Stimulated activated effector memory CD8-positive, alpha-beta T cell treated with anti-CD3 and anti-CD28 coated beads, Interleukin-12 subunit alpha, Interleukin-12 subunit beta, amount 100 ng/mL, for 72 hours (primary cell): ENCODE measurements around the gene ZFHX3.

Source experiments
- ATAC-seq: fragments of 150-1000 bp; cut with Tn5 transposase; 2 replicates; pipeline ENCODE4 v1.10.0; 2021
- DNase-seq, 2 donors: peaks; one replicate each; pipeline ENCODE4 v3.0.0; 2021 to 2022; ENCODE audit warnings: low spot score in 2 of 2
- H3K27ac Mint-ChIP-seq: one replicate; pipeline ENCODE4 v1.8.0; 2022; ENCODE audit warnings: mild to moderate bottlenecking, mixed read lengths
- H3K36me3 Mint-ChIP-seq: one replicate; pipeline ENCODE4 v1.8.0; 2022; ENCODE audit warnings: mild to moderate bottlenecking, mixed read lengths
- H3K4me1 Mint-ChIP-seq: one replicate; pipeline ENCODE4 v1.8.0; 2022; ENCODE audit warnings: mixed read lengths
- H3K4me3 Mint-ChIP-seq: one replicate; pipeline ENCODE4 v1.8.0; 2022; ENCODE audit warnings: mild to moderate bottlenecking, mixed read lengths
- H3K9me3 Mint-ChIP-seq: one replicate; pipeline ENCODE4 v1.8.0; 2022; ENCODE audit warnings: mixed read lengths

Gene ZFHX3

DNA sequence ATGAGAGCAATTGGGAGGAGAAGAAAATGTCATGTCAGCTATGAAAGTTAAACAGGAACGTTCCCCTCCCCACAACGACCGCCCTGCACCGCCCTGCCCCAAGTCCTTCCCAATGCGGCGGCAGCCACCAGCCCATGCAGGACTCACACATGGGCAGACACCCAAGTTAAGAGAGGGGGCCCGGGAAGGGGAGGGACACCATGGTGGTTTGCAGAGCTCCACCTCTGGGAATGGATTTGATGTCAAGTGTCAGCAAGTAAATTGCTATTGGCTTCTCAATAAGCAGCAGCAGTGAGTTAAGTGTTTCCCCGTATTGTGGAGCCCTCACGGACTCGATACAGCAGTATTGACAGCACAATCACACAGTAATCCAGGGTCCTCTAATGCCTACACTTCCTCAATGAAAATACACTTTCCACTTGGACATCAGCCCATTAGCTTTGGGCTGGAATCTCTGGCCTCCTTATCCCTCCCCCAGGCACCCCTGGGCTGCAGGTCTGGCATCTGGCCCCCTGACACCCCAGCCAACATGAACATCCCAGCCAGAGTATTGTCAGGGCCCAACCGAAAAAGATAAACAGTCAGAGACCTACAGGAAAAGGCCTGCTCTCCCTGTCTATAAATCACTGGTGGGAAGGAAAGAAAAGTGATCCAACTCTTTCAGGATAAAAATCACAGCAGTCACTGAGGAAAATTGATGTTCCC, 22.6 kb downstream of the ZFHX3 start:
- Mint-ChIP-seq H3K4me3 (no peak overlapping the region), H3K36me3 (no peaks in the 10 kb centered on the region), H3K27ac (no peak overlapping the region), H3K9me3 (no peaks in the 10 kb centered on the region), H3K4me1 (no peaks in the 10 kb centered on the region)
- no peak for DNase-seq
- no peak for ATAC-seq

DNA sequence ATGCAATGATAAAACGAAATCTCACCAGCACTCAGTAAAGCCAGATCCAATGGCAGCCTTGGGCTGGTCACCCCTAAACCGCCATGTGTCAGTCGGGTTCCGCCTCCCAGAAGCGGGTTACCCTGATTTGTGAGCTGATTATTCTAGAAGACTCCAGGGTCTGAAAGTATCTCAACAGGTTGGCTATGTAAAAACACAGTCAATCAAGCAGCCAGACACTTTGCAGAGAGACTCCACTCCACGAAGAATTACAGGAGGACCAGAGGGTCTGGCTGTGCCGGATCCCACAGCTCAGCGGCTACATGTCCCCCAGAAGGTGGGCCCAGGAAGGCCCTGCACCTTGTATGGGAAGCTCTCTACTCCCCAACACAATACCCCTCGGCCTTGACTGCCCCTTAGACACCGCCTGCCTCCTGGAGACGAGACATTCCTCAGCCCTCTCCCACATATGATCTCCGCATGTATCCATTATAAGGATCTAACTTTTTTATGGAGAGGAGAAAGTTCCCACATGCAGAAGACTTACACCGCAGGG, 23.3 kb downstream of the ZFHX3 start:
- no peak for DNase-seq
- Mint-ChIP-seq H3K4me1 (no peaks in the 10 kb centered on the region), H3K27ac (no peak overlapping the region), H3K9me3 (no peaks in the 10 kb centered on the region), H3K4me3 (no peak overlapping the region), H3K36me3 (no peaks in the 10 kb centered on the region)
- ATAC-seq, result no peak

DNA sequence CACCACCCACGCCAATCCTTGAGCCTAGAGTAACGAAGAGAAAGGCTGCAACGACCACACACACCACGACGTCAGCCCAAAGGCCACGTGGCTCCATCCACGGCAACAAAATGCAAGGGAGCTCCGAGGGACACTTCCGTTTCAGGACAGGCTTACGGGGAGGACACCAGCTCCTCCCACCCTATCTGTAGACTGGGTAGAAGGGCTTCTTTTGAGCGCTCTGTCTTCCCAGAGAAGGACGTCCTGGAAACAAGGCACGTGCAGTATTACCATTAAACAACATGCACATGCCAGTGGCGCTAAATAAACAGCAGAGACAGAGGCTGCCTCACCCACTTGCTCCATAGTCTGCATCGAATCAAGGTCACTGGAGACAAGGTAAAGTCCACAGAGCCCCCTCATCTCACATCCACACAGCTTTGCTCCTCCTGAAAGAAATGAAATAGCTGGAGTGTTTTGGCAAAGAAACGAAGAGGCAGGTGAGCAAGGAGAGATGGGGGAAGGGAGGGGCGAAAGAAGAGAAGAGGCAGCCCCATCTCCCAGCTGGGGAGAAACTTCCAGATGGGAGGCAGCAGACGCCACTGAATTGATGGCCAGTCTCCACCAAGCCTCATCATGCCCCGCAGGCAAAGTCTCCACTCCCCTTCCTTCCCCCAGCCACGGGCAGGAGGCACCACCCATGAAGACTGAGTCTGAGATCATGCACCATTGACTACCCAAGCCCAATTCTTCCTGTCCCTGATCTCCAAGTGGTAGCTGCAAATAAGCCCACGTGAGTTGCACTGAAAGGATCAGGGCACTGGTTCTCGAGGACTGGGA, 24.0 kb downstream of the ZFHX3 start:
- Mint-ChIP-seq H3K4me1 (no peaks in the 10 kb centered on the region), H3K36me3 (no peaks in the 10 kb centered on the region), H3K27ac (no peak overlapping the region), H3K9me3 (no peaks in the 10 kb centered on the region), H3K4me3 (no peak overlapping the region)
- no peak for ATAC-seq
- no peak for DNase-seq

DNA sequence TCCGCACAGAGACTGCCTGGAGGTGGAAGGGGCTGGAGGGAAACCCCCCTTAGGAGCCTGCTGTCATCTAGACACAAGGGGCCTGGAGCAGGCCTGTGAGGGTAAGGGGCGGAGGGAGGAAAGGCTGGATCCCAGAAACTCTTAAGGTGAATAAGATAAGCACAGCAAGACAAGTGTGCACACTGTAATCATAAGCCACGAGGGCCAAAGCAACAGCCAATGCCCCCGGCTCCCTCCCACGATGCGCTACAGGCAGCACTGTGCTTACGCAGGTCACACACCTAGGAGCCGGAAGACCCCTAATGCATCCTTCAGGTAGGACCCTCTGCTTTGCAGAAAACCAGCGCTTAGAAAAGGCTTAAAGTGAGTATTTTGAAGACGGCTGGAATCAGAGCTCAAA, 24.6 kb downstream of the ZFHX3 start:
- ATAC-seq, result no peak
- H3K4me3 Mint-ChIP-seq, result no peak overlapping the region
- no peak overlapping the region for H3K27ac Mint-ChIP-seq
- H3K4me1 Mint-ChIP-seq, result no peaks in the 10 kb centered on the region
- H3K36me3 Mint-ChIP-seq, result no peaks in the 10 kb centered on the region
- no peaks in the 10 kb centered on the region for H3K9me3 Mint-ChIP-seq
- DNase-seq, result no peak

DNA sequence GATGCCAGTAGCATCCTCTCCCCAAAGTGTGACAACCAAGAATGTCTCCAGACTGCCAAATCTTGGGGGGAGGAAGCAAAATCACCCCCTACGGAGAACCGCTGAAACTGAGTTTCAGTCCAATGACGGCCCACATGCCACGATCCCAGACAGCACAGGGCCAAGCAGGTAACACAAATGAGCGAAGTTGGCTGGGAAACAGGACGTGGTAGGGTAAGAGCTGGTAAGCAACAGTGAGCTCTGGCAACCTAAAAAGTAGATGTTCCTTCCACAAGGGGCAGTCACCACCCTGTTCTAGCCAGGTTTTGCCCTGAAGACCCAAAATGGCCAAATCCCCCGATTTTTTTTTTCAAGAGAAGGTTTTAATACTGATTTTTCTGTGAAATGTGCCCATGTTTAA, 25.4 kb downstream of the ZFHX3 start:
- Mint-ChIP-seq H3K27ac (no peak overlapping the region), H3K36me3 (no peaks in the 10 kb centered on the region), H3K4me3 (no peak overlapping the region), H3K4me1 (no peaks in the 10 kb centered on the region), H3K9me3 (no peaks in the 10 kb centered on the region)
- ATAC-seq (no peak), DNase-seq (no peak)

DNA sequence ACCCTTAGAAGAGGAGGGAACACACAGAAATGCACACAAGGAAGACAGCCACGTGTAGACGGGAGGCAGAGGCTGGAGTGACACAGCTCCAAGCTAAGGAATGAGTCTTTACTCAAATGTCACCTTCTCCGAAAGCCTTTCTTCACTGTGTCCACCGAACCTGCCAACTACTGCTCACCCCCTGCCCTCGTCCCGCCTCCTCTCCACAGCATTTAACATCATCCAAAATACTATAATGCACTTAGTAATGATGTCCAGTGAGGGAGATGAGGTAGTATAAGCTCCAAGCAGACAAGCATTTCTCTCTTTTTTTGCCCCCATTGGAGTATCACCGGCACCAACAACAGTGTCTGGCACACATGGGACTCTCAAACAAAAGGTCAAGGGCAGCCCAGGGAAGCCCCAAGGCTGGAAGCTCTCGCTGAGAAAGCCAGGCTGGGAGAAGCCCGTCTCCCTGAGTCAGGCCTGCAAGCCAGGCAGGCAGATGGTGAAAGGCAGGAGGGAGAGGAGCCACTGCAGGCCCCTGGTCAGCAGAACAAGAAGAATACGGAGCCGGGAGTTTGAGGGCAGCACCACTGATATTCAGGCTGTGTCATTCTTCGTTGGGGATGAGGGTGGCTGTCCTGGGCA, 25.9 kb downstream of the ZFHX3 start:
- Mint-ChIP-seq H3K4me1 (no peaks in the 10 kb centered on the region), H3K36me3 (no peaks in the 10 kb centered on the region), H3K9me3 (no peaks in the 10 kb centered on the region), H3K4me3 (no peak overlapping the region), H3K27ac (no peak overlapping the region)
- DNase-seq (no peak), ATAC-seq (no peak)

DNA sequence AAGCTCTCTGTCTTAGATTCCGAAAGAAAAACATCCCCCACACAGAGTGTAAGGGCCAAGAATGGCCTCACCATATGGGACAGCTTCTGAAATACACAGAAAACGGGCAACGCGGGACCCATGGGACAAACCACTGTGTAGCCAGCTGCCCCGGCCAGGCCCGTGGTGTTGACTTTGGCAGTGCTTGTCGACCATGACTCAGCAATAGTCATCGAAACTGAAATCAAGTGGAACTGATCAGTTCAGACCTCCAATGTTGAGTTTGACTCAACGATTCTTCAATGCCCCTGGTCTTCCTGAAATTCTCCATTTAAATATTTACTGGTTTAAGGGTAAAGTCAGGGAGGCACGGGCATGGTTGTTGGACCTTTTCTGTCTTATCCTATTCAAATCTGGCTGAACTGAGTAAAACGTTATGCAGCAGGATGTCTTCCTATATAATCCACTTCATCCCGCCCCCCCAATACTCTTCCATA, 27.5 kb downstream of the ZFHX3 start:
- no peak for ATAC-seq

DNA sequence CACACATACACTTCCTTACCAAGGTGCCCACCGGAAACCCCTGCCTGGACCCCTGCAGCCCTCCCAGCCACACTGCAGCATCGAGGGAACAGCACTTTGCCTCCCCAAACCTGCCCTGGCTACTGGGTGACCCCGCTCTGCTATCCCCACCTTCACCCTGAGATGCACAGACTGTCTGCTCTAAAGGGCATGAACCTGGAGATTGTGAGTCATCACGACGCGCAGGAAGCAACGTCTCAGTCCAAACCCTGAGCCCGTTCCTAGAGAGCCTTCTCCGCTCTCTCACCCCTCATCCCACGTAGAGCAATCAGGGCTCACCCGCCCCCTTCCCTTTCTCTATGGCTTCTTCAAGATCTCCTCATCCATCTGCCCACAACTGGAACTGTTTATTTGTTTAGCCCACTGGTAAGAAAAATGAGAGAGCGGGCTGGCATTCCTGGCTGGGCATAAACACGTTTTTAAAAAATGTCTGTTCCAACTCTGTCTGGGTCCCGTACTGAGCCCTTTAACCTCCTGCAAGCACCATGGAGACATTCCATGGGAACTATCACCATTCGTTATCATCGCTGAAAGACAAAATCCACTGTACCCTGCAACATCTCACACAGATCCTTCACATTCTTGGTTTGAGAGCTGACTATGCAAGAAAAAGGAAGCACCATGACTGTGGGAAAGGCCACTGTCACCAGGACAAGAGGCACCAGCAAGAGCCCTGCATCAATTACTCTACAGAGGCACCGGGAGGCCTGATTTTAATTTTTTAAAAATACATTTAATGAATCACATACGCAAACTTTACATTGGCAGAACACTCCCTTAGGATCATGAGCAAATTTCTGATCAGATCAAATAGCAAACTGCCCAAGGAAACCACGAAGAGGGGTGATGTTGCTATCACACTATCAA, 28.2 kb downstream of the ZFHX3 start:
- H3K4me3 Mint-ChIP-seq, result no peak overlapping the region
- ATAC-seq (no peak), DNase-seq (no peak)

More for the DNA sequence above, 27.5 kb downstream of the ZFHX3 start:
- H3K9me3 Mint-ChIP-seq, result no peaks in the 10 kb centered on the region
- H3K4me1 Mint-ChIP-seq, result no peaks in the 10 kb centered on the region
- no peak overlapping the region for H3K27ac Mint-ChIP-seq
- H3K4me3 Mint-ChIP-seq, result no peak overlapping the region
- no peak for DNase-seq
- H3K36me3 Mint-ChIP-seq, result no peaks in the 10 kb centered on the region

DNA sequence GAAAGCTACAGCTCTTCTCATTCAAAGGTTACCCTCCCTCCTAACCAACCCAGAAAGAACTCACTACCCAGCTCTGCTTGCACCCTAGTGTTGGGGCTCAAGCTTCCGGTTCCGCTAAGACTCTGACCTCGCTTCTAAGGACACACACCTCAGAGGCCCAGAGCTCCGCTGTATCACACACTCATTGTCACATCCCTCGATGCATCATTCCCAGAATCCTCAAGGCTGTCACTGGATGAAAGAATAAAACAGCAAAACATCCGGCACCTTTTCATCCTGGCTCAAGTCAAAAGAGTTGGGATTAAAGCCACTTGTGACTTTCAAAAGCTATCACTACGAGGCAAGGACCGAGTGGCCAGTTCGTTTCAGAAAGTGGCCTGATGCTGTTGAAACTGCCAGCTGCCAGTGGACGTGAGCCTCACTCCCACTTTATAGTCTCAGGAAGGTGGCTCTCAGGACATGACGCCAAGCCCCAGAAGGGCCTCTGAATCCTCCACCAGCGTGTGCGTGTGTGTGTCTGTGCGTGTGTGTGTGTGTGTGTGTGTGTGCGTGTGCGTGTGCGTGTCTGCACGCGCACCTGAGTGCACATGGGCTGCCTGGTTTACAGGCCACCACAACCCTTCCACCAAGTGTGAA, 29.0 kb downstream of the ZFHX3 start:
- ATAC-seq, result no peak
- no peak for DNase-seq
- Mint-ChIP-seq H3K9me3 (no peaks in the 10 kb centered on the region), H3K36me3 (no peaks in the 10 kb centered on the region), H3K4me3 (no peak overlapping the region), H3K27ac (no peak overlapping the region), H3K4me1 (no peaks in the 10 kb centered on the region)

More for the DNA sequence above, 28.2 kb downstream of the ZFHX3 start:
- H3K36me3 Mint-ChIP-seq, result no peaks in the 10 kb centered on the region
- H3K4me1 Mint-ChIP-seq, result no peaks in the 10 kb centered on the region
- no peaks in the 10 kb centered on the region for H3K9me3 Mint-ChIP-seq
- no peak overlapping the region for H3K27ac Mint-ChIP-seq

DNA sequence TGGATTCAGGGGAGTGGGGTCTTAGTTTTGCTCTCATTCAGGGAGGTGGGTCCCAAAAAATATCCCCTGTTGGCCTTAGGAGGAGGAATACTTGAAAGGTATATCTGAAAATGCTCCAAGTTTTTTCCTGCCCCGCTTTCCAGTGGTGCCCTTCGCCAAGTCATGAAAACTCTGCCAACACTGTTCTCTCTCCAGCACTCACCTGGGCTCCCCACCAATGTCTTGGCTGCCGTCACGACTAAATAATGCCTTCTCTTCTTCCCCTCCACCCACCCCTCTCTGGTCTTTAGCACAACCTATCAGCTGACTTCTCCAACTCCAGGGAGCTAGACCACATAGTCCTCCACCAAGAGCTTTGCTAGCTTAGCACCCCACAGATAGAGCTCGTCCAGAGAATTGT, 30.6 kb downstream of the ZFHX3 start:
- no peak overlapping the region for H3K27ac Mint-ChIP-seq

DNA sequence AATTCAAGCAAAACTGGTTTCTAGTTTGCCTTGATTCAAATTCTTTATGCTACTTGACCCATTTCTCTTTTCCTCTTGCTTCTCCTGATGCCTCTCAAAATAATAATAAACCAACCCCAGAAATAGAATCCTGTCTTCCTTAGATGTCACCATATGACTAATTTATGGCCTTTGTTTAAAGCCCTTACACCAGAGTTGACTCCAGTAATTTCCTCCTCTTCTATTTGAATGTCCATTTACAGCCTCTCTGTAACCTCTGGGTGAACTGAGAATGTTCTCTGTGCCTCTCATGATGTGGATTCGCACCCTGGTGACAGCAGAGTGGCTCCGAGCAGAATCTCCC, 31.5 kb downstream of the ZFHX3 start:
- DNase-seq (no peak), ATAC-seq (no peak)
- Mint-ChIP-seq H3K27ac (no peak overlapping the region), H3K9me3 (no peaks in the 10 kb centered on the region), H3K4me1 (no peaks in the 10 kb centered on the region), H3K4me3 (no peak overlapping the region), H3K36me3 (no peaks in the 10 kb centered on the region)

More for the DNA sequence above, 30.6 kb downstream of the ZFHX3 start:
- ATAC-seq (no peak), DNase-seq (no peak)
- H3K9me3 Mint-ChIP-seq, result no peaks in the 10 kb centered on the region
- no peaks in the 10 kb centered on the region for H3K4me1 Mint-ChIP-seq
- H3K36me3 Mint-ChIP-seq, result no peaks in the 10 kb centered on the region
- H3K4me3 Mint-ChIP-seq, result no peak overlapping the region

DNA sequence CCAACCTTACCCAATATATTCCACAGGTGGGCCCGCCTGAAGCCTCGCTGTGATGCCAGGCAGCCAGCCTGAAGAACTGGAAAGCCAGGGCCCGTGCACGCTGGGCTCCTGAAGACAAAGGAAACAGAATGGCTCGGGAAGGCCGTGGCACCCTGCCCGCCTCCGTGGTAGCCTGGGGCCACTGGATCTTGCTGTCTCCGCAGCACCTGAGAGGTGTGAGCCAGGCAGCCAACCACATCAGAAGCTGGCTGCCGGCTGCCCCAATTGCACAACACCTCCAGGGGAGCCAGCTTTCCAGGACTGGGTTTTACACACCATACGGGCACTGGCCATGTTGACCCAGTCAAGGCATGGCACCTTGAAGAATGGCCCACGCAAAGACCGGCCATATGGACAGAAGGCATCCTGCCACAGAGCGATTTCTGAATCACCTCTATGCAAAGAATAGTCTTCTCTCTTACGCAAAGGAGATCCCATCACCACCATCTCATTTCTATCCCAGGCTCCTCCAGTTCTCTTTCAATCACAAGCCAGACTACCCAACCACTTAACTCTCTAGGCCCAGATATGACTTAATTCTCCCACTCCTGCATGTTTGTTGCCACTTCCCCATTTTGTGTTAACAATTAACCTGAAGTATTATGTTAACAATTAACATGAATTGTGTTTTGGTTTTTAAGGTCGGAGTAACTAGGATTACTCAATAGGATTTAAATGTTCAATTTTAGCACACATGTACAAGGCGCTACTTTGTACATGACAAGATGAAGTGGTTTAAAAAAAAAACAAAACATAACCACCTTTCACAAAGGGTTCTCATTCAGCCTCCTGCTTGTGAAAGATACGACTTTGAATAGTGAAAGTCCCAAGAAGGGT, 32.1 kb downstream of the ZFHX3 start:
- Mint-ChIP-seq H3K27ac (no peak overlapping the region), H3K36me3 (no peaks in the 10 kb centered on the region), H3K4me3 (no peak overlapping the region), H3K4me1 (no peaks in the 10 kb centered on the region), H3K9me3 (no peaks in the 10 kb centered on the region)
- DNase-seq (no peak), ATAC-seq (no peak)

DNA sequence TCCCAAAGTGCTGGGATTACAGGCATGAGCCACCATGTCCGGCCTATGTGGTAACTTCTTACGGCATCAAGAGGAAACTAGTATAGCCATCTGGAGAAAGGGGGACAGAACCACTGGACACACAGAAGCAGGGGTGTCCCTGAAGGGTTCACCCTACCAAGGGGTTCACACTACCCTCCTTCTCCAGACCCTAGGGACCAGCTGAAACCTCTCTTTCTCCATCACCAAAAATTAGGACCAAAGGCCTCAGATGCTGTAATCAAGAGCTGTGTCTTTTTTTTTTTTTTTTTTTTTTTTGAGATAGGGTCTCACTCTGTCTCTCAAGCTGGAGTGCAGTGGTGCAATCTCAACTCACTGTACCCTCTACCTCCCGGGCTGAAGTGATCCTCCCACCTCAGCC, 33.2 kb downstream of the ZFHX3 start:
- H3K27ac Mint-ChIP-seq, result no peak overlapping the region
- ATAC-seq (no peak), DNase-seq (no peak)
- no peak overlapping the region for H3K4me3 Mint-ChIP-seq
- no peaks in the 10 kb centered on the region for H3K9me3 Mint-ChIP-seq
- H3K4me1 Mint-ChIP-seq, result no peaks in the 10 kb centered on the region
- H3K36me3 Mint-ChIP-seq, result no peaks in the 10 kb centered on the region

DNA sequence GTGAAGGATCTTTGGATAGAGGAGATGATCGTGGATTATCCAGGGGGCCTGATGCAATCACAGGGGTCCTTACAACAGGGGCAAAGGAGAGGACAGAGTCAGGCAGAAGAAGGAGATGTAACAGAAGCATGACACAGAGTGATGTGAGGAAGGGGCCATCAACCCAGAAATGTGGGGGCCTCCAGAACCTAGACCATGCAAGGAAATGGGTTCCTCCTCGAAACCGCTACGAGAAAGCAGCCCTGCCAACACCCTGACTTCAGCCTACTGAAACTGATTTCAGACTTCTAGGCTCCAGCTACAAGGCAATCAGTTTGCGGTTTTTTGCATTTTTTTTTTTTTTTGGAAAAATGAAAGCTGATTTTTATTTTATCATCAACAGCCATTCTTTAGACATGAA, 34.0 kb downstream of the ZFHX3 start:
- H3K9me3 Mint-ChIP-seq, result no peaks in the 10 kb centered on the region
- no peak for DNase-seq
- no peak overlapping the region for H3K27ac Mint-ChIP-seq
- H3K36me3 Mint-ChIP-seq, result no peaks in the 10 kb centered on the region
- no peak overlapping the region for H3K4me3 Mint-ChIP-seq
- H3K4me1 Mint-ChIP-seq, result no peaks in the 10 kb centered on the region
- no peak for ATAC-seq
